Nasal cavity respiratory epithelium epithelial cell of viscerocranial mucosa (primary cell): Measurements from ENCODE around the gene ANKRD16. TPM values are rescaled to one million over a fixed set of nuclear protein-coding genes. Genes with fewer than 3 reads are reported as not detected.

ENCODE experiments used
- total RNA-seq: library from RNA; depleted of rRNA; stranded (reverse); fragments of >200 nt; gene quantifications from 2 replicates; pipeline ENCODE4 v1.2.3, GENCODE V29; 2014

Gene ANKRD16
- total RNA-seq: 5.1 and 7.3 TPM in 2 replicates

GRCh38 chr10:5889624-5890451, at the start of gene ANKRD16, which contains the start of gene FBH1:
ANKRD16 (minus strand) TSS chr10:5889893; CDS start chr10:5889354, 539 bp downstream.
FBH1 (plus strand) TSS chr10:5890243; CDS start chr10:5890346, 103 bp downstream.

GRCh38 chr10:5813341-5814109, 76.2 kb downstream of the ANKRD16 start, which contains the start of gene GDI2:
GDI2 (minus strand) TSS chr10:5813434; CDS start chr10:5813258, 176 bp downstream.

Other genes starting within 250 kb of the ANKRD16 start
- 19.1 and 19.5 TPM in 2 replicates for gene ASB13, start 223.3 kb downstream of the ANKRD16 start, total RNA-seq
- gene TASOR2, start 205.1 kb downstream of the ANKRD16 start, total RNA-seq: 96.7 and 159 TPM in 2 replicates
- gene GDI2, start 76.5 kb downstream of the ANKRD16 start, total RNA-seq: 343 and 351 TPM in 2 replicates
- gene FBH1, start 350 bp upstream of the ANKRD16 start, total RNA-seq: 75.5 and 98.1 TPM in 2 replicates
- 0.68 and 3.6 TPM in 2 replicates for gene IL15RA, start 87.7 kb upstream of the ANKRD16 start, total RNA-seq
- not detected in 2 replicates for gene IL2RA, start 172.5 kb upstream of the ANKRD16 start, total RNA-seq
- 59.8 and 76.1 TPM in 2 replicates for gene RBM17, start 199.1 kb upstream of the ANKRD16 start, total RNA-seq